ENCODE data around the gene MRNIP.

Gene MRNIP

GRCh38 chr5:179829732-179830435 is 28.7 kb downstream of the MRNIP start:
- Histone ChIP-seq H3K27ac (no peak overlapping the region), H3K36me3 (peaks cover 92 to 97% (median 95%) of the 10 kb centered on the region in 3 donors), H3K27me3 (no peaks in the 10 kb centered on the region), H3K4me3 (no peak overlapping the region), H3K9me3 (no peaks in the 10 kb centered on the region), H3K4me1 (peaks cover 0 to 50% (median 28%) of the 10 kb centered on the region in 4 donors)
- no peak for TF ChIP-seq CTCF (IDR thresholded peaks at IDR 0.05)
- intact Hi-C loops (cut with DNase I; ENCODE audit: low total_unique reads) = no loop called here
- no peak for DNase-seq

GRCh38 chr5:179828756-179829421 is 29.7 kb downstream of the MRNIP start:
- Histone ChIP-seq H3K9me3 (no peaks in the 10 kb centered on the region), H3K27me3 (no peaks in the 10 kb centered on the region), H3K4me1 (peaks cover 0 to 60% (median 38%) of the 10 kb centered on the region in 4 donors), H3K36me3 (peaks cover 96 to 100% (median 100%) of the 10 kb centered on the region in 3 donors), H3K4me3 (no peak overlapping the region), H3K27ac (peak overlapping the region; percentile 5 to 29)
- TF ChIP-seq CTCF (IDR thresholded peaks at IDR 0.05) = no peak
- intact Hi-C loops (cut with DNase I; ENCODE audit: low total_unique reads) = no loop called here
- no peak for DNase-seq

GRCh38 chr5:179827680-179828079 is 30.9 kb downstream of the MRNIP start:
- peaks cover 94 to 100% (median 100%) of the 10 kb centered on the region in 3 donors for H3K36me3 ChIP-seq
- no peaks in the 10 kb centered on the region for H3K9me3 ChIP-seq
- no peak overlapping the region for H3K4me3 ChIP-seq
- DNase-seq = no peak
- H3K4me1 ChIP-seq = peaks cover 0 to 67% (median 48%) of the 10 kb centered on the region in 4 donors
- no peak for TF ChIP-seq CTCF (IDR thresholded peaks at IDR 0.05)
- intact Hi-C loops (cut with DNase I; ENCODE audit: low total_unique reads) = no loop called here
- H3K27ac ChIP-seq = peak overlapping the region; percentile 29 to 38
- H3K27me3 ChIP-seq = no peaks in the 10 kb centered on the region

- Histone ChIP-seq H3K4me1 (peaks cover 0 to 76% (median 55%) of the 10 kb centered on the region in 4 donors), H3K27me3 (no peaks in the 10 kb centered on the region), H3K9me3 (no peaks in the 10 kb centered on the region), H3K4me3 (no peak overlapping the region), H3K27ac (no peak overlapping the region), H3K36me3 (peaks cover 80 to 88% (median 87%) of the 10 kb centered on the region in 3 donors)
- intact Hi-C loops (cut with DNase I; ENCODE audit: low total_unique reads) = no loop called here
- TF ChIP-seq CTCF (IDR thresholded peaks at IDR 0.05) = no peak
- no peak for DNase-seq
These were observed 32.9 kb downstream of the MRNIP start for GRCh38 chr5:179825655-179826182.

GRCh38 chr5:179824745-179825112 is 33.9 kb downstream of the MRNIP start:
- Histone ChIP-seq H3K4me1 (peaks cover 0 to 83% (median 61%) of the 10 kb centered on the region in 4 donors), H3K27me3 (no peaks in the 10 kb centered on the region), H3K9me3 (no peaks in the 10 kb centered on the region), H3K27ac (no peak overlapping the region), H3K4me3 (no peak overlapping the region), H3K36me3 (peaks cover 70 to 78% (median 77%) of the 10 kb centered on the region in 3 donors)
- no peak for DNase-seq
- intact Hi-C loops (cut with DNase I; ENCODE audit: low total_unique reads) = loop anchor here (5.0 kb wide), 1 partner anchor 33 kb away; the partner anchor contains the start of gene MRNIP
- no peak for TF ChIP-seq CTCF (IDR thresholded peaks at IDR 0.05)
